ENCODE data around the gene ARHGEF12. TPM values are rescaled to one million over a fixed set of nuclear protein-coding genes. Genes with fewer than 3 reads are reported as not detected.

Gene ARHGEF12
- total RNA-seq, 1 donor from 2014 or later = 134 TPM

GRCh38 chr11:120536091-120536796 is 200.0 kb downstream of the ARHGEF12 start:
- DNase-seq (ENCODE audit: low read depth in 2 of 2) = no peak

DNA sequence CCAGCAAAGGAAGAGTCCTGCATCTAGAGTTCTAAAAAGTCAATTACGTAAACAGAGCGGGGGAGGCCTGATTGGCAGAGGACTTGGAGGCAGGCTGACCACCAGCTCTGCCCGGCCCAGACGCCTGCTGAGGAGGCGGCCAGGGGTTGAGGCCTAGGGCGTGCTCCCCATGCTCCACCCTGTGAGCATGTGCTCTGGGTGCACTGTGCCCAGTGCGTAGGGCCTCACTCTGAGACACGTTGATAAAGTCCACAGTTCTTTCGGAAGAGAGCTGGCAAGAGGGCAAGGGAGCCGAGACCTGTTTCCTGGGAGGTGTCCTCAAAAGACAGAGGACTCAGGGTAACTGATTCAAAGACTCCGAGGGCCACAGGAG is 200.6 kb downstream of the ARHGEF12 start:
- no peak for DNase-seq (ENCODE audit: low read depth in 2 of 2)

DNA sequence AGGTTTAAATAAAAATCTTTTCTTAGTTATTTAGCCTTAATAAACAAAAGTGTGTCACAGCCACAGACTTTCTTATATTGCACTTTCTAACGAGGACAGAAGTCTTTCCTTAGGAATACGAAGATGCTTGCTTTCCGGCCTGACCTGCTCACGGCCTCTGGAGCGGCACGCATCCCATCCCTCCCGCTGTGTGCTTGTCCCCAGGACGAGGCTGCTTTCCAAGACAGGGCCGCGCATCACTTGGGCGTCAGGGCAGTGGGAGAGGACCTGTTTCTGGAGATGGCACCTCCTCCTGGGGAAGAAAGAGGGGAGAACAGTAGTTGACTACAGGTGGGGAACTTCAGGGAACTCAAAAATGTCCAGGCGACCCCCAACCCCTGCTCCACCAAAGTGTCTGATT is 201.8 kb downstream of the ARHGEF12 start:
- DNase-seq (ENCODE audit: low read depth in 2 of 2) = no peak

DNA sequence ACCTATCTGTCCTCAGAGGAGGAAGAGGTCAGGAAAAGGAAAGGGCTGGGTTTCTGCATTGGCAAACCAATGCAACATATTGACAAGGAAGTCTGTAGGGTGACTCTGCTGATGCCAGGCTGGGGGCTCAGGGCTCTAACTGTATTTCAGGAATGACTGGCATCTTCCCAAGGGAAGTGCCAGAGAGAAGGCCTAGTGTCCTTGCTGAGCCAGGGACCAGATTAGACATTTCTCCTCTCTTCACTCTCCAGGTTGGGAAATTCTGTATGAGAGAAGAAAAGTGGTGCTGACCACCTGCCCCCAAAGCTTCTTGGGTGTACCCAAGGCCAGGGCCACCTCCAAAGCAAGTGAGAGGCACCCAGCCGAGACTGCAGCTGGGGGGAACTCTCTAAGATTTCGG is 202.5 kb downstream of the ARHGEF12 start:
- DNase-seq (ENCODE audit: low read depth in 2 of 2) = no peak

Other genes with a start within 250 kb of the ARHGEF12 start
- not detected in 2 replicates for gene TRIM29, start 198.3 kb upstream of the ARHGEF12 start, total RNA-seq
- gene OAF, start 125.4 kb upstream of the ARHGEF12 start, total RNA-seq = 16.6 and 17.3 TPM in 2 replicates
- gene POU2F3, start 96.3 kb upstream of the ARHGEF12 start, total RNA-seq = under 0.01 TPM in 1 of 2 replicates, not detected in the other
- 3.3 and 6.3 TPM in 2 replicates for gene TLCD5, start 11.1 kb upstream of the ARHGEF12 start, total RNA-seq
- under 0.01 TPM in 2 replicates for gene GRIK4, start 175.3 kb downstream of the ARHGEF12 start, total RNA-seq

Measured in lung microvascular endothelial cell (primary cell).